Left ventricle myocardium inferior (tissue), 1 donor: ENCODE data around the gene SLC35D1. TPM values are rescaled to one million over a fixed set of nuclear protein-coding genes. Genes with fewer than 3 reads are reported as not detected.
A peak's percentile ranks its signal among the peaks of the same experiment; 100 is the strongest.

Experiments used
- DNase-seq: peaks from one replicate; pipeline ENCODE4 v3.0.0-alpha.2; 2020
- H3K27ac ChIP-seq: fragments of 200-600 bp; replicated peaks from 2 replicates; pipeline ENCODE4 v1.8.0; 2021
- H3K27me3 ChIP-seq: fragments of 200-600 bp; 2 replicates; pipeline ENCODE4 v1.8.0; 2021; ENCODE audit warnings: low read depth
- H3K36me3 ChIP-seq: fragments of 200-600 bp; 2 replicates; pipeline ENCODE4 v1.8.0; 2021
- H3K4me1 ChIP-seq: fragments of 200-600 bp; 2 replicates; pipeline ENCODE4 v1.8.0; 2021
- H3K4me3 ChIP-seq: fragments of 200-600 bp; 2 replicates; pipeline ENCODE4 v1.8.0; 2021; ENCODE audit warnings: mild to moderate bottlenecking, moderate library complexity
- H3K9me3 ChIP-seq: fragments of 200-600 bp; replicated peaks from 2 replicates; pipeline ENCODE4 v1.8.0; 2021
- intact Hi-C: fragments of 100-400 bp; cut with micrococcal nuclease; formaldehyde crosslinking; loops from one replicate; pipeline ENCODE4 v1.11.0; 2022
- total RNA-seq: library from RNA; stranded (reverse); fragmentation: NEBNext Ultra II Directional; extraction: Animal tissue kit (Norgen Biotek cat#: 25700); gene quantifications from one replicate; pipeline ENCODE4 v1.2.1, GENCODE V29; 2021
- TF ChIP-seq, protein P1 (sequence below): fragments of 200-600 bp; IDR thresholded peaks from 2 replicates; pipeline ENCODE4 v1.8.0; 2021; ENCODE audit warnings: antibody characterized with exemption, mild to moderate bottlenecking, borderline replicate concordance
- donor health status: DM: no; HTN: yes; CAD: no; lungs with severe emphysema.

SLC35D1 gene
- total RNA-seq, 1 donor from 2014 or later, result 2.6 TPM

GRCh38 chr1:67059346-67059745, 5.4 kb upstream of the SLC35D1 start:
- Histone ChIP-seq H3K9me3 (no peaks in the 10 kb centered on the region), H3K27me3 (peaks cover 5% of the 10 kb centered on the region), H3K36me3 (no peaks in the 10 kb centered on the region), H3K4me1 (no peaks in the 10 kb centered on the region), H3K4me3 (no peak overlapping the region), H3K27ac (no peak overlapping the region)
- intact Hi-C loops, result no loop called here
- TF ChIP-seq, protein P1, sequence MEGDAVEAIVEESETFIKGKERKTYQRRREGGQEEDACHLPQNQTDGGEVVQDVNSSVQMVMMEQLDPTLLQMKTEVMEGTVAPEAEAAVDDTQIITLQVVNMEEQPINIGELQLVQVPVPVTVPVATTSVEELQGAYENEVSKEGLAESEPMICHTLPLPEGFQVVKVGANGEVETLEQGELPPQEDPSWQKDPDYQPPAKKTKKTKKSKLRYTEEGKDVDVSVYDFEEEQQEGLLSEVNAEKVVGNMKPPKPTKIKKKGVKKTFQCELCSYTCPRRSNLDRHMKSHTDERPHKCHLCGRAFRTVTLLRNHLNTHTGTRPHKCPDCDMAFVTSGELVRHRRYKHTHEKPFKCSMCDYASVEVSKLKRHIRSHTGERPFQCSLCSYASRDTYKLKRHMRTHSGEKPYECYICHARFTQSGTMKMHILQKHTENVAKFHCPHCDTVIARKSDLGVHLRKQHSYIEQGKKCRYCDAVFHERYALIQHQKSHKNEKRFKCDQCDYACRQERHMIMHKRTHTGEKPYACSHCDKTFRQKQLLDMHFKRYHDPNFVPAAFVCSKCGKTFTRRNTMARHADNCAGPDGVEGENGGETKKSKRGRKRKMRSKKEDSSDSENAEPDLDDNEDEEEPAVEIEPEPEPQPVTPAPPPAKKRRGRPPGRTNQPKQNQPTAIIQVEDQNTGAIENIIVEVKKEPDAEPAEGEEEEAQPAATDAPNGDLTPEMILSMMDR, result no peak
- DNase-seq, result no peak

- peaks cover 2% of the 10 kb centered on the region for H3K27me3 ChIP-seq
- H3K4me3 ChIP-seq, result no peak overlapping the region
- H3K36me3 ChIP-seq, result no peaks in the 10 kb centered on the region
- H3K27ac ChIP-seq, result no peak overlapping the region
- H3K9me3 ChIP-seq, result no peaks in the 10 kb centered on the region
- intact Hi-C loops, result no loop called here
- peaks cover 5% of the 10 kb centered on the region for H3K4me1 ChIP-seq
- TF ChIP-seq, protein P1, result no peak
- no peak for DNase-seq
These were observed 4.8 kb upstream of the SLC35D1 start for GRCh38 chr1:67058761-67059160.

- no peaks in the 10 kb centered on the region for H3K36me3 ChIP-seq
- H3K27ac ChIP-seq, result no peak overlapping the region
- DNase-seq, result no peak
- TF ChIP-seq, protein P1, result no peak
- intact Hi-C loops, result no loop called here
- peaks cover 8% of the 10 kb centered on the region for H3K4me1 ChIP-seq
- no peak overlapping the region for H3K4me3 ChIP-seq
- H3K27me3 ChIP-seq, result no peaks in the 10 kb centered on the region
- H3K9me3 ChIP-seq, result no peaks in the 10 kb centered on the region
These were observed 4.3 kb upstream of the SLC35D1 start for GRCh38 chr1:67058242-67058641.

DNA sequence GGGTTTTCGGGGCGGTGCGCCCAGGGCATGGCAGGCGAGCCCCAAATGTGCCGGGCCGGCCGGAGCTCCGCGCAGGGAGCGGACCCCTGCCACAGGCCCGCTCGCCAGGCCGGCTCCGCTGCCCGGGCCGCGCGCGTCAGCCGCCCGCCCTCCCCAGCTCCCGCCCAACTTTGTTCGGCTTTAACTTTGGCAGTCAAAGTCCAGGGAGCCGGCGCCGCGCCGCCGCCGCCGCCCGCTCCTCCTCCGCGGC, 488 bp downstream of the SLC35D1 start:
- Histone ChIP-seq H3K9me3 (no peaks in the 10 kb centered on the region), H3K4me3 (peak overlapping the region; percentile 84), H3K4me1 (peaks cover 42% of the 10 kb centered on the region), H3K36me3 (peaks cover 27% of the 10 kb centered on the region), H3K27me3 (no peaks in the 10 kb centered on the region), H3K27ac (peak overlapping the region; percentile 98)
- DNase-seq, result peak; percentile 68
- intact Hi-C loops, result no loop called here
- TF ChIP-seq, protein P1, result no peak

GRCh38 chr1:67052741-67053534, 1.0 kb downstream of the SLC35D1 start:
- H3K27ac ChIP-seq, result peak overlapping the region; percentile 98
- H3K27me3 ChIP-seq, result no peaks in the 10 kb centered on the region
- H3K9me3 ChIP-seq, result no peaks in the 10 kb centered on the region
- H3K4me1 ChIP-seq, result peaks cover 42% of the 10 kb centered on the region
- TF ChIP-seq, protein P1, result no peak
- DNase-seq, result peak; percentile 22
- peaks cover 32% of the 10 kb centered on the region for H3K36me3 ChIP-seq
- intact Hi-C loops, result no loop called here
- peak overlapping the region; percentile 84 for H3K4me3 ChIP-seq
